Measurements from ENCODE around the gene MAST4. TPM values are rescaled to one million over a fixed set of nuclear protein-coding genes. Genes with fewer than 3 reads are reported as not detected.

Gene MAST4
- total RNA-seq, 1 donor from 2014 or later, result 10.5 TPM

GRCh38 chr5:66603164-66603563, 7.0 kb downstream of the MAST4 start:
- H3K27me3 Mint-ChIP-seq (ENCODE audit: unreplicated experiment), result peaks cover 73% of the 10 kb centered on the region
- no peak for TF ChIP-seq CTCF (IDR thresholded peaks at IDR 0.05)
- DNase-seq (ENCODE audit: extremely low spot score, unreplicated experiment), result no peak
- H3K27ac Mint-ChIP-seq (ENCODE audit: unreplicated experiment), result no peak overlapping the region
- no peaks in the 10 kb centered on the region for H3K9me3 Mint-ChIP-seq (ENCODE audit: unreplicated experiment)
- no peaks in the 10 kb centered on the region for H3K36me3 Mint-ChIP-seq (ENCODE audit: unreplicated experiment)
- H3K4me1 Mint-ChIP-seq (ENCODE audit: unreplicated experiment), result no peaks in the 10 kb centered on the region
- H3K4me3 Mint-ChIP-seq (ENCODE audit: unreplicated experiment), result no peak overlapping the region

GRCh38 chr5:66603881-66604280, 7.7 kb downstream of the MAST4 start:
- Mint-ChIP-seq H3K4me3 (ENCODE audit: unreplicated experiment) (no peak overlapping the region), H3K27ac (ENCODE audit: unreplicated experiment) (no peak overlapping the region), H3K36me3 (ENCODE audit: unreplicated experiment) (no peaks in the 10 kb centered on the region), H3K9me3 (ENCODE audit: unreplicated experiment) (no peaks in the 10 kb centered on the region), H3K4me1 (ENCODE audit: unreplicated experiment) (no peaks in the 10 kb centered on the region), H3K27me3 (ENCODE audit: unreplicated experiment) (peaks cover 68% of the 10 kb centered on the region)
- TF ChIP-seq CTCF (IDR thresholded peaks at IDR 0.05), result no peak
- no peak for DNase-seq (ENCODE audit: extremely low spot score, unreplicated experiment)

- no peak for TF ChIP-seq CTCF (IDR thresholded peaks at IDR 0.05)
- Mint-ChIP-seq H3K4me3 (ENCODE audit: unreplicated experiment) (no peak overlapping the region), H3K36me3 (ENCODE audit: unreplicated experiment) (no peaks in the 10 kb centered on the region), H3K27me3 (ENCODE audit: unreplicated experiment) (peaks cover 45% of the 10 kb centered on the region), H3K9me3 (ENCODE audit: unreplicated experiment) (no peaks in the 10 kb centered on the region), H3K27ac (ENCODE audit: unreplicated experiment) (no peak overlapping the region), H3K4me1 (ENCODE audit: unreplicated experiment) (no peaks in the 10 kb centered on the region)
- DNase-seq (ENCODE audit: extremely low spot score, unreplicated experiment), result no peak
Measured at GRCh38 chr5:66606713-66607112, 10.5 kb downstream of the MAST4 start.

- Mint-ChIP-seq H3K27me3 (ENCODE audit: unreplicated experiment) (peaks cover 32% of the 10 kb centered on the region), H3K27ac (ENCODE audit: unreplicated experiment) (no peak overlapping the region), H3K4me3 (ENCODE audit: unreplicated experiment) (no peak overlapping the region), H3K9me3 (ENCODE audit: unreplicated experiment) (no peaks in the 10 kb centered on the region), H3K4me1 (ENCODE audit: unreplicated experiment) (no peaks in the 10 kb centered on the region), H3K36me3 (ENCODE audit: unreplicated experiment) (no peaks in the 10 kb centered on the region)
- no peak for DNase-seq (ENCODE audit: extremely low spot score, unreplicated experiment)
- TF ChIP-seq CTCF (IDR thresholded peaks at IDR 0.05), result no peak
Measured at GRCh38 chr5:66608501-66608900, 12.3 kb downstream of the MAST4 start.

- peaks cover 25% of the 10 kb centered on the region for H3K27me3 Mint-ChIP-seq (ENCODE audit: unreplicated experiment)
- no peak overlapping the region for H3K27ac Mint-ChIP-seq (ENCODE audit: unreplicated experiment)
- TF ChIP-seq CTCF (IDR thresholded peaks at IDR 0.05), result no peak
Measured at GRCh38 chr5:66609615-66610014, 13.4 kb downstream of the MAST4 start.

More at GRCh38 chr5:66609615-66610014, 13.4 kb downstream of the MAST4 start:
- Mint-ChIP-seq H3K36me3 (ENCODE audit: unreplicated experiment) (no peaks in the 10 kb centered on the region), H3K4me1 (ENCODE audit: unreplicated experiment) (no peaks in the 10 kb centered on the region), H3K9me3 (ENCODE audit: unreplicated experiment) (no peaks in the 10 kb centered on the region), H3K4me3 (ENCODE audit: unreplicated experiment) (no peak overlapping the region)
- DNase-seq (ENCODE audit: extremely low spot score, unreplicated experiment), result no peak

All from osteocyte (in vitro differentiated cells).